HG03066 (cell line): ENCODE data around the gene CADM1.

ENCODE experiments used
- ATAC-seq: cut with Tn5 transposase; IDR thresholded peaks from one replicate; pipeline ENCODE4 v1.9.1; 2021; ENCODE audit warnings: low read depth; ENCODE audit not compliant: unreplicated experiment

Gene CADM1

GRCh38 chr11:115166820-115167219 lies 337.4 kb downstream of the CADM1 start:
- ATAC-seq: no peak

- no peak for ATAC-seq
Measured at GRCh38 chr11:115164774-115165173, 339.4 kb downstream of the CADM1 start.

GRCh38 chr11:115162919-115163318 lies 341.3 kb downstream of the CADM1 start:
- no peak for ATAC-seq

GRCh38 chr11:115161876-115162275 lies 342.3 kb downstream of the CADM1 start:
- ATAC-seq: no peak

- no peak for ATAC-seq
Measured at GRCh38 chr11:115159207-115159606, 345.0 kb downstream of the CADM1 start.

- ATAC-seq: no peak
Measured at GRCh38 chr11:115158053-115158452, 346.2 kb downstream of the CADM1 start.

- no peak for ATAC-seq
Measured at GRCh38 chr11:115157247-115157646, 347.0 kb downstream of the CADM1 start.

GRCh38 chr11:115155978-115156377 lies 348.2 kb downstream of the CADM1 start:
- no peak for ATAC-seq

GRCh38 chr11:115155320-115155719 lies 348.9 kb downstream of the CADM1 start:
- ATAC-seq: no peak

- no peak for ATAC-seq
Measured at GRCh38 chr11:115154355-115154736, 349.9 kb downstream of the CADM1 start.

GRCh38 chr11:115153731-115154354 lies 350.4 kb downstream of the CADM1 start:
- ATAC-seq: no peak

- ATAC-seq: no peak
Measured at GRCh38 chr11:115153135-115153534, 351.1 kb downstream of the CADM1 start.

- ATAC-seq: no peak
Measured at GRCh38 chr11:115151010-115151409, 353.2 kb downstream of the CADM1 start.

- no peak for ATAC-seq
Measured at GRCh38 chr11:115148691-115149090, 355.5 kb downstream of the CADM1 start.

GRCh38 chr11:115148101-115148500 lies 356.1 kb downstream of the CADM1 start:
- no peak for ATAC-seq

GRCh38 chr11:115147243-115147807 lies 356.9 kb downstream of the CADM1 start:
- no peak for ATAC-seq

GRCh38 chr11:115146425-115146824 lies 357.8 kb downstream of the CADM1 start:
- no peak for ATAC-seq

GRCh38 chr11:115145324-115145723 lies 358.9 kb downstream of the CADM1 start:
- no peak for ATAC-seq

- no peak for ATAC-seq
Measured at GRCh38 chr11:115144914-115145313, 359.3 kb downstream of the CADM1 start.

GRCh38 chr11:115144014-115144413 lies 360.2 kb downstream of the CADM1 start:
- no peak for ATAC-seq

- no peak for ATAC-seq
Measured at GRCh38 chr11:115141231-115142114, 362.7 kb downstream of the CADM1 start.

GRCh38 chr11:115135936-115136335 lies 368.3 kb downstream of the CADM1 start:
- no peak for ATAC-seq
